HG03159 (cell line): ENCODE measurements around the gene ANGPTL4.
"Not testable (repeated sequence)": the region's sequence is repeated elsewhere in the genome, so short reads cannot be mapped to it uniquely, and the experiment has no call there.

Experiments used
- ATAC-seq: cut with Tn5 transposase; IDR thresholded peaks from one replicate; pipeline ENCODE4 v1.9.1; 2021; ENCODE audit warnings: mild to moderate bottlenecking, moderate library complexity; ENCODE audit not compliant: unreplicated experiment

ANGPTL4 gene

DNA sequence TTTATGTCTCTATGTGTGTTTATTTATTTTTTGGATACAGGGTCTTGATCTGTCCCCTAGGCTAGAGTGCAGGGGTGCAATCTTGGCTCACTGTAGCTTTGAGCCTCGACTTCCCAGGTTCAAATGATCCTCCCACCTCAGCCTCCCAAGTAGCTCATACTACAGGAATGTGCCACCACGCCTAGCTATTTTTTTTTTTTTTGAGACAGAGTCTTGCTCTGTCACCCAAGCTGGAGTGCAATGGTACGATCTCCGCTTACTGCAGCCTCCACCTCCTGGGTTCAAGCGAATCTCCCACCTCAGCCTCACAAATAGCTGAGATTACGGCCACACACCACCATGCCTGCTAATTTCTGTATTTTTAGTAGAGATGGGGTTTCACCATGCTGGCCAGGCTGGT lies 5.0 kb upstream of the ANGPTL4 start:
- ATAC-seq: no peak

DNA sequence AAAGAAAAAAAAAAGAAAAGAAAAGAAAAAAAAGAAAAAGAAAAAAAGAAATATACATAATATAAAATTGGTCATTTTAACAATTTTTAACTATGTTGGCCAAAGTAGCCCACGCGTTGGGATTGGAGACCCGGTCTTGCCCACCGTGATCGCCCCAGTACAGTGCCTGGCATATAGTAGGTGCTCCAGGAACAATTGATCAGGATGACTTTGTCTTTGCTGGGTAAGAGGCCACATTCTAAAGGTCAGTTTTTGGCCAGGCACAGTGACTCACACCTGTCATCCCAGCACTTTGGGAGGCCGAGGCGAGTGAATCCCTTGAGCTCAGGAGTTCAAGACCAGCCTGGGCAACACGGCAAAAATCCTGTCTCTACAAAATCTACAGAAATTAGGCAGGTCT lies 3.8 kb upstream of the ANGPTL4 start:
- ATAC-seq: no peak

DNA sequence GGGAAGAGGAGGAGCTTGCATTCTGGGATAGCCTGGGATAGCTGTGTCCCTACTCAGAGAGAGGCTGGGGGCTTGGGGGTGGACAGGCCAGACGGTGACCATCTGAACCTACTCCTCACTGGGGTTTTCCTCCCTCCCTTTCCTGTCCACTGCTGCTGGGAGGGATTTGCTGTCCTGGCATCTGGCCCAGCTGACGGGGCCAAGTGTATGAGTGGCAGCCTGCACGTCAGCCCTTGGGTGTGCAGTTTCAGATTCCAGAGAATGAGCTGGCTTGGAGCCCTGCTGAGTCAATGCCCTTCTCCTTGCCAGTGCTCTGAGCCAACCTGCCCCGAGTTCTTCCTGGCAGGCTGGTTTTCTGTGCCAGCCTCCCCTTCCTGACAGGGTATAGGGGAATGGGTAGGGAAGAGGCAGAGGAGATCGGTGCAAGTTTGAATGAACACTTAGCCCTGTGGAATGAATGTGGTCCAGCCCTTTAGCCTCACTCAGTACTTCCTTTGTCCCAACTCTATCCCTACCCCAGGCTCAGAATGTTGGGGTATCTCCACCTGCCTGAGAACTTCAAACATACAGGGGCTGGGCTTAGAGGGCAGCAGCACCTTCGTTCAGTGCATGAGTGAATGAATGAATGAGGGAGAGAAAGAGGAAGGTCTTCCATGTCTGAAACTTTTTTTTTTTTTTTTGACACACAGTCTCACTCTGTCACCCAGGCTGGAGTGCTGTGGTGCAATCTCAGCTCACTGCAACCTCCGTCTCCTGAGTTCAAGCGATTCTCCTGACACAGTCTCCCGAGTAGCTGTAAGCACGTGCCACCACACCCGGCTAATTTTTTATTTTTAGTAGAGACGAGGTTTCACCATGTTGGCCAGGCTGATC lies 1.8 kb upstream of the ANGPTL4 start:
- ATAC-seq: no peak

DNA sequence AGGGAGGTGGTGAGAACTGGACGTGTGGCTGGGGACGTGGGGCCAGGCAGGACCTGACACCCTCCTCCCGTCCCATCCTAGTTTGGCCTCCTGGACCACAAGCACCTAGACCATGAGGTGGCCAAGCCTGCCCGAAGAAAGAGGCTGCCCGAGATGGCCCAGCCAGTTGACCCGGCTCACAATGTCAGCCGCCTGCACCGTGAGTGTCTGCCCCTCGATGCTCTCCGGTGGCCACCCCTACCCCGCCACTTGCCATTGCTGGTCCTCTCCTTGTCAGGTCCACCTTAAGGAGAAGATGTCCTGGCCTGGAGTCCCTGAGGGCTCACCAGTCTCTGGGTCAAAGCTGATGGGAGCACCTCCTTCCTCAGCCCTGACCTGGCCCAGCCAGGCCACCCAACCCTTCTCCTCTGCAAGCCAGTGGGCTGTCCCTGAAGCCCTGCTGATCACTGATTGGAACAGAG lies 2.2 kb downstream of the ANGPTL4 start:
- ATAC-seq: no peak

DNA sequence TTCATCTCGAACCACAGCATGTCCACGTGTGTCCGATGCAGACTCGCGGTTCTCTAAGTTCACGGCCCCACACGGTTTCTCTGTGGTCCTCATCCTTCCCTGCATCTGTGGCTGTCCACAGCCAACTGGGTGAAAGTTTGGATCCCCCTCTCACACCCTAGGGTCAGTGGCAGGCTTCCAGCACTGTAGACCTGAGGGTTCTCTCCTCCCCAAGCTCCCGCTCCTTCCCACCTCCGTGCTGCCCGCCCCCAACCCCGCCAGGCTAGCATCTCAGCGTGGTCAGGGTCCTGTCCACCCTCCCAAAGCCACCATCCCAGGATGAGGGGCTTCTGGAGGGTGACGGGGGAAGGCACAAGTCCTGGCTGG lies 3.0 kb downstream of the ANGPTL4 start:
- ATAC-seq: no peak

DNA sequence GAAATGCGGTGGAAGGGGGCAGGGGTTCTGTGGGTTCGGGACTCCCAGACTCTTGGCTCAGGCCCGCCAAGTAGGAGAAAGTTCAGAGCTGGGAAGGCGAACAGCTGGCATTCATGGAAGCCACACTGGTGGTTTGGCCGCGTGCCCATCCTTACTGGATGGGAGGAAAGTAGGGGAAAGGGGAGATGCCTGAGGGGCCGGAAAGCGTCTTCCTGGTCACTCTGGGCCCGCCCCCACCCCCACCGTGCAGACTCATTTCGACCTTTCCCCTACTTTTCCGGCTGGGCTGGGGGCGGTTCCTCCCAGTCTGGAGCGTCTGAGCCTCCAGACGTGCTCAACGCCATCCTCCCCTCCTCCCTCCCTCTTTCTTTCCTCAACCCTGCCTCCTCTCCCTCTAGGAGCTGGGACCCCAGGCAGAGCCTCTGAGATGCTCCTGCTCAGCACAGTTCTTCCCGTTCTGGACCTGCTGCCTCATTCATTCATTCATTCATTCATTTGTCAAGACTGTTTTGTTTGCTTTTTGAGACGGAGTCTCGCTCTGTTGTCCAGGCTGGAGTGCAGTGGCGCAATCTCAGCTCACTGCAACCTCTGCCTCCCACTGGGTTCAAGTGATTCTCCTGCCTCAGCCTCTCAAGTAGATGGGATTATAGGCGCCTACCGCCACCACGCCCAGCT lies 3.5 kb downstream of the ANGPTL4 start:
- ATAC-seq: no peak

DNA sequence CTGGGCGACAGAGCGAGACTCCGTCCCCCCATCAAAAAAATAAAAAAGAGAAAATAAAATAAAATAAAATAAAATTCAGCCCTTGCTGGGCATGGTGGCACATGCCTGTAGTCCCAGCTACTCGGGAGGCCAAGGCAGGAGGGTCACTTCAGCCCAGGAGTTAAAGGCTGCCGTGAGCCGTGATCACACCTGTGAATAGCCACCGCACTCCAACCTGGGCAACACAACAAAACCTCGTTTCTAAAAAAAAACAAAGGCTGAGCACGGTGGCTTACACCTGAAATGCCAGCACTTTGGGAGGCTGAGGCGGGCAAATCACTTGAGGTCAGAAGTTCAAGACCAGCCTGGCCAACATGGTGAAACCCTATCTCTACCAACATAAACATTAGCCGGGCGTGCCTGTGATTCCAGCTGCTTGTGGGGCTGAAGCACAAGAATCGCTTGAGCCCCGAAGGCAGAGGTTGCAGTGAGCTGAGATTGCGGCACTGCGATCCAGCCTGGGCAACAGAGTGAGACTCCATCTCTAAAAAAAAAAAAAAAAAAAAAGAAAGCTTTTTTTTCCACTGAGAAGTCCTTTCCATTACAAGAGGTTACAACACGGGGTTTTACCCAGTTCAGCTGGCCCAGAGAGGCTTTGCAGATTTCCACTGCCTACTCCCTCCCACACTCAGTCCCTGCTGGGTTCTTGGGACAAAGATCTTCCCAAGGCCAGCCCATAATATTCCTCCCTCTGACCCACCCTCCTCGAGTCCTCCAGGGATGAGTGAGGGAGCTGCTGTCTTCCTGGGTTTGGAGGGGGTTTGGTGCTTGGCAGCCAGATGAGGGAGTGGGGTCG lies 6.4 kb downstream of the ANGPTL4 start:
- ATAC-seq: no peak

DNA sequence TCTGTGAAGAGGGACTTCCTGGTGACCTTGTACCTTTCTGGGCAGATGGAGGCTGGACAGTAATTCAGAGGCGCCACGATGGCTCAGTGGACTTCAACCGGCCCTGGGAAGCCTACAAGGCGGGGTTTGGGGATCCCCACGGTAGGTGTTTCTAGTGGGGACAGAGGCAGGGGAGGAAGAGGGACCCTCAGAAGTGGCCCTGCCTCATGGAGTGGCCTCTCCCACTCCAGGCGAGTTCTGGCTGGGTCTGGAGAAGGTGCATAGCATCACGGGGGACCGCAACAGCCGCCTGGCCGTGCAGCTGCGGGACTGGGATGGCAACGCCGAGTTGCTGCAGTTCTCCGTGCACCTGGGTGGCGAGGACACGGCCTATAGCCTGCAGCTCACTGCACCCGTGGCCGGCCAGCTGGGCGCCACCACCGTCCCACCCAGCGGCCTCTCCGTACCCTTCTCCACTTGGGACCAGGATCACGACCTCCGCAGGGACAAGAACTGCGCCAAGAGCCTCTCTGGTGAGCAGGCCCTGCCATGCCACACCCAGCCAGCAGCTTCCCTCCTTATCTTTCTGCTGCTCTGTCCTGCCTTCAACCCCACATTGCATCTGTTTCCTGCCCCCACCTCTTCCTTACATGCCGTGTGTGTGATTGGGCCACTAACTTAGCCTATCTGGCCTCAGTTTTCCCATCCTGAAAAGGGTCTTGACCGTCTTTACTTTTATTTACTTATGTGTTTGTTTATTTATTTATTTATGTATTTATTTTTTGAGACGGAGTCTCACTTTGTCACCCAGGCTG lies 7.3 kb downstream of the ANGPTL4 start:
- ATAC-seq: no peak

DNA sequence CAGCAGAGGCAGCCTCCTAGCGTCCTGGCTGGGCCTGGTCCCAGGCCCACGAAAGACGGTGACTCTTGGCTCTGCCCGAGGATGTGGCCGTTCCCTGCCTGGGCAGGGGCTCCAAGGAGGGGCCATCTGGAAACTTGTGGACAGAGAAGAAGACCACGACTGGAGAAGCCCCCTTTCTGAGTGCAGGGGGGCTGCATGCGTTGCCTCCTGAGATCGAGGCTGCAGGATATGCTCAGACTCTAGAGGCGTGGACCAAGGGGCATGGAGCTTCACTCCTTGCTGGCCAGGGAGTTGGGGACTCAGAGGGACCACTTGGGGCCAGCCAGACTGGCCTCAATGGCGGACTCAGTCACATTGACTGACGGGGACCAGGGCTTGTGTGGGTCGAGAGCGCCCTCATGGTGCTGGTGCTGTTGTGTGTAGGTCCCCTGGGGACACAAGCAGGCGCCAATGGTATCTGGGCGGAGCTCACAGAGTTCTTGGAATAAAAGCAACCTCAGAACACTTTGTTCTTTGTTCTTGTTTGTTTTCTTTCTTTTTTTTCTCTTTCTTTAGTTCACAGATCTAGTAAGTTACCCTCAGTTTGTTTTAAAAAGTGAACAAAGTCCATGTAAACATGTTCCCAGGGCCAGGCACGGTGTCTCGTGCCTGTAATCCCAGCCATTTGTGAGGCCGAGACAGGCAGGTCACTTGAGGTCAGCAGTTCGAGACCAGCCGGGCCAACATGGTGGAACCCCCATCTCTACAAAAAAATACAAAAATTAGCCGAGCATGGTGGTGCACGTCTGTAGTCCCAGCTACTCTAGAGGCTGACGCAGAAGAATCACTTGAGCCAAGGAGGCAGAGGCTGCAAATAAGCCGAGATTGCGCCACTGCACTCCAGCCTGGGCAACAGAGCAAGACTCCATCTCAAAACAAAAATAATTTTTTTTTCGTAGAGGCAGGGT lies 10.2 kb downstream of the ANGPTL4 start:
- ATAC-seq: no peak

DNA sequence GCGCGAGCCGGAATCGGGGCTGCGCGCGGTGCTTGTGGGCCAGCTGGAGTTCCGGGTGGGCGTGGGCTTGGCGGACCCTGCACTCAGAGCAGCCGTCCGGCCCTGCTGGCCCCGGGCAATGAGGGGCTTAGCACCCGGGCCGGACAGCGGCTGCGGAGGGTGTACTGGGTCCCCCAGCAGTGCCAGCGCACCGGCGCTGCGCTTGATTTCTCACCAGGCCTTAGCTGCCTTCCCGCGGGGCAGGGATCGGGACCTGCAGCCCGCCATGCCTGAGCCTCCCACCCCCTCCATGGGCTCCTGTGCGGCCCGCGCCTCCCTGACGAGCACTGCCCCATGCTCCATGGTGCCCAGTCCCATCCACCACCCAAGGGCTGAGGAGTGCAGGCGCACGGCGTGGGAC lies 11.8 kb downstream of the ANGPTL4 start:
- not testable (repeated sequence) for ATAC-seq

DNA sequence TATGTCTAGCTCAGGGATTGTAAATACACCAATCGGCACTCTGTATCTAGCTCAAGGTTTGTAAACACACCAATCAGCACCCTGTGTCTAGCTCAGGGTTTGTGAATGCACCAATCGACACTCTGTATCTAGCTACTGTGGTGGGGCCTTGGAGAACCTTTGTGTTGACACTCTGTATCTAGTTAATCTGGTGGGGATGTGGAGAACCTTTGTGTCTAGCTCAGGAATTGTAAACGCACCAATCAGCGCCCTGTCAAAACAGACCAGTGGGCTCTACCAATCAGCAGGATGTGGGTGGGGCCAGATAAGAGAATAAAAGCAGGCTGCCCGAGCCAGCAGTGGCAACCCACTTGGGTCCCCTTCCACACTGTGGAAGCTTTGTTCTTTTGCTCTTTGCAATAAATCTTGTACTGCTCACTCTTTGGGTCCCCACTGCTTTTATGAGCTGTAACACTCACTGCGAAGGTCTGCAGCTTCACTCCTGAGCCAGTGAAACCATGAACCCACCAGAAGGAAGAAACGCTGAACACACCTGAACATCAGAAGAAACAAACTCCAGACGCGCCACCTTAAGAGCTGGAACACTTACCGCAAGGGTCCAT lies 12.5 kb downstream of the ANGPTL4 start:
- not testable (repeated sequence) for ATAC-seq

DNA sequence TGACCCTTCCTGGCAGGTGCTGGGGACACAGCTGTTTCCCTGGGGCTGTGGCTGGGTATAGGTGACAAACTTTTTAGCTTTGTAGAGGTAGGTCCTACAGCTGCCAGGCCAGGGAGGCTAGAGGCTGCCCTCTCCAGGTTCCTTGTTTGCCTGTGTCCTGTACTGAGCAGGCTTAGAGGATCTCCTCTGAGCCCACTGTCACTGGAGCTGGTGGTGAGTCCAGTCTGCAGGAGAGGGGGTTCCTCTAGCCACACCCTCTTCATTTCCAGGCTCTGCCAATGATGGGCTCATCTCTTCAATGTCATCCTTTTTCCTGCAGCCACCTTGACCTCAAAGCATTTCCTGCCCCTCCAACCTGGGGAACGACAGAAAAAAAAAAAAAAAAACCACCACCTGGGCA lies 13.6 kb downstream of the ANGPTL4 start:
- no peak for ATAC-seq

DNA sequence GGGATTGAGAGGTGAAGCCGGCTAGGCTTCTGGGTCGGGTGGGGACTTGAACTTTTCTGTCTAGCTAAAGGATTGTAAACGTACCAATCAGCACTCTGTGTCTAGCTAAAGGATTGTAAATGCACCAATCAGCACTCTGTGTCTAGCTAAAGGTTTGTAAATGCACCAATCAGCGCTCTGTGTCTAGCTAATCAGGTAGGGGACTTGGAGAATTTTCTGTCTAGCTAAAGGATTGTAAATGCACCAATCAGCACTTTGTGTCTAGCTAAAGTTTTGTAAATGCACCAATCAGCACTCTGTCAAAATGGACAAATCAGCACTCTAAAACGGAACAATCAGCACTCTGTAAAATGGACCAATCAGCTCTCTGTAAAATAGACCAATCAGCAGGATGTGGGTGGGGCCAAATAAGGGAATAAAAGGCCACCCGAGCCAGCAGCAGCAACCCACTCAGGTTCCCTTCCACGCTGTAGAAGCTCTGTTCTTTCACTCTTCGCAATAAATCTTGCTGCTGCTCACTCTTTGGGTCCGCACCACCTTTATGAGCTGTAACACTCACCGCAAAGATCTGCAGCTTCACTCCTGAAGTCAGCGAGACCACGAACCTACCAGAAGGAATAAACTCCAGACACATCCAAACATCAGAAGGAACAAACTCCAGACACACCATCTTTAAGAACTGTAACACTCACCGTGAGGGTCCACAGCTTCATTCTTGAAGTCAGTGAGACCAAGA lies 15.4 kb downstream of the ANGPTL4 start:
- ATAC-seq: not testable (repeated sequence)

DNA sequence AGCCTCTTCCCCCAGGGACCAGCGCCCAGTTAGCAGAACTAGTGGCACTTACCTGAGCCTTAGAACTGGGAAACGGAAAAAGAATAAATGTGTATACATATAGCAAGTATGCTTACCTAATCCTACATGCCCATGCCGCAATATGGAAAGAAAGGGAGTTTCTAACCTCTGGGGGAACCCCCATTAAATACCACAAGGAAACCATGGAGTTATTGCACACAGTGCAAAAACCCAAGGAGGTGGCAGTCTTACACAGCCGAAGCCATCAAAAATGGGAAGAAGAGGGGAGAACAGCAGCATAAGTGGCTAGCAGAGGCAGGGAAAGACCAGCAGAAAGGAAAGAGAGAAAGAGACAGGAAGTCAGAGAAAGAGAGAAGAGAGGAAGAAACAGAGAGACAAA lies 20.6 kb downstream of the ANGPTL4 start:
- ATAC-seq: not testable (repeated sequence)

DNA sequence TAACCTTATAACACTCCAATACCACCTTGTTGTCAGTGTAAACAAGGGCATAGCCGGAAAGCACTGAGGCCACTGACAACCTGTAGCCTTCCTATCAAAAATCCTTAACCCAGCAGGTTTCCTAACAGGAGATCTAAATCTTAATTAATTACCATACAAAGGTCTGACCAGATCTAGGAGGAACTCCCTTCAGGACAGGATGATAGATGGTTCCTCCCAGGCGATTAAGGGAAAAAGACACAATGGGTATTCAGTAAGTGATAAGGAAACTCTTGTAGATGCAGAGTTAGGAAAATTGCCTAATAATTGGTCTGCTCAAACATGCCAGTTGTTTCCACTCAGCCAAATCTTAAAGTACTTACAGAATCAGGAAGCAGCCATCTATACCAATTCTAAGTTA lies 21.1 kb downstream of the ANGPTL4 start:
- ATAC-seq: not testable (repeated sequence)

DNA sequence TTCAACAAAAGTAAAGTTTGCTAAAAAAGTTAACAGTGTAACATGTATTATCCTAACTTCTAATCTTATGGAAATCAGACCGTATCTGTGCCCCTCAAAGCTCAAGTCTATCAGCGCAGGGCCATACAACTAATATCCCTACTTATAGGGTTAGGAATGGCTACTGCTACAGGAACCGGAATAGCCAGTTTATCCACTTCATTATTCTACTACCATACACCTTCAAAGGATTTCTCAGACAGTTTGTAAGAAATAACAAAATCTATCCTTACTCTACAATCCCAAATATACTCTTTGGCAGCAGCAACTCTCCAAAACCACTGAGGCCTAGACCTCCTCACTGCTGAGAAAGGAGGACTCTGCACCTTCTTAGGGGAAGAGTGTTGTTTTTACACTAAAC lies 21.6 kb downstream of the ANGPTL4 start:
- ATAC-seq: not testable (repeated sequence)

DNA sequence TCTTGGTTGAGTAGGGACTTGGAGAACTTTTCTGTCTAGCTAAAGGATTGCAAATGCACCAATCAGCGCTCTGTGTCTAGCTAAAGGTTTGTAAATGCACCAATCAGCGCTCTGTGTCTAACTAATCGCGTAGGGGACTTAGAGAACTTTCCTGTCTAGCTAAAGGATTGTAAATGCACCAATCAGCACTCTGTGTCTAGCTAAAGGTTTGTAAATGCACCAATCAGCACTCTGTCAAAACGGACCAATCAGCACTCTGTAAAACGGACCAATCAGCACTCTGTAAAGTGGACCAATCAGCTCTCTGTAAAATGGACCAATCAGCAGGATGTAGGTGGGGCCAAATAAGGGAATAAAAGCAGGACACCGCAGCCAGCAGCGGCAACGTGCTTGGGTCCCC lies 22.5 kb downstream of the ANGPTL4 start:
- not testable (repeated sequence) for ATAC-seq

DNA sequence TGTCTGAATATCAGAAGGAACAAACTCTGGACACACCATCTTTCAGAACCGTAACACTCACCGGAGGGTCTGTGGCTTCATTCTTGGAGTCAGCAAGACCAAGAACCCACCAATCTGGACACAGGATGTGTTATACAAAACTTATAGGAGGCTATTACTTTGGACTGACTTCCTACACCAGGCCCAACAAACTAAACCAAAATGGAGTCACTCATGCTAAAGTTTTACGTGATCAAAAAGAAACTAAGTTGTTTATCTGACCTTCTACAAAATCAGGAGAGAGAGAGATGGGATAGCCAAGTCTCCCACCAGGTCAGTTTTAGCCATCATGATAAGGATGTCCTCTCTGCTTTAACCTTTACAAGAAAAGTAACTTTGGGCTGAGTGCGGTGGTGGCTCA lies 23.0 kb downstream of the ANGPTL4 start:
- no peak for ATAC-seq
